ENCODE measurements around the gene IST1.

The IST1 gene

GRCh38 chr16:71882505-71883167, 12.7 kb upstream of the IST1 start:
- Histone ChIP-seq H3K36me3 (ENCODE audit: control insufficient read depth, insufficient read depth, low read length) (peaks cover 30% of the 10 kb centered on the region), H3K9me3 (ENCODE audit: control insufficient read depth, insufficient read depth, low read depth, low read length) (no peaks in the 10 kb centered on the region), H3K4me1 (ENCODE audit: control insufficient read depth, insufficient read depth, low read length) (peaks cover 25% of the 10 kb centered on the region), H3K9ac (ENCODE audit: low read length) (peak overlapping the region; percentile 6), H3K4me3 (ENCODE audit: low read depth, low read length) (peak overlapping the region; percentile 95), H3K27me3 (ENCODE audit: control insufficient read depth, insufficient read depth, low read length) (no peaks in the 10 kb centered on the region), H3K27ac (ENCODE audit: low read depth, low read length) (no peak overlapping the region)

GRCh38 chr16:71883168-71883848, 12.0 kb upstream of the IST1 start:
- H3K36me3 ChIP-seq (ENCODE audit: control insufficient read depth, insufficient read depth, low read length): peaks cover 30% of the 10 kb centered on the region
- H3K27ac ChIP-seq (ENCODE audit: low read depth, low read length): peak overlapping the region; percentile 95; the same call in 1 of the 2 replicates
- H3K9me3 ChIP-seq (ENCODE audit: control insufficient read depth, insufficient read depth, low read depth, low read length): no peaks in the 10 kb centered on the region
- H3K9ac ChIP-seq (ENCODE audit: low read length): peak overlapping the region; percentile 89
- no peaks in the 10 kb centered on the region for H3K27me3 ChIP-seq (ENCODE audit: control insufficient read depth, insufficient read depth, low read length)
- H3K4me3 ChIP-seq (ENCODE audit: low read depth, low read length): peak overlapping the region; percentile 95
- peaks cover 25% of the 10 kb centered on the region for H3K4me1 ChIP-seq (ENCODE audit: control insufficient read depth, insufficient read depth, low read length)

GRCh38 chr16:71883849-71884638, 11.3 kb upstream of the IST1 start, which contains the start of gene ZNF821:
TSS of gene ZNF821 (minus strand) at chr16:71884182. CDS start at chr16:71879946, 4,236 bp downstream.
- H3K4me1 ChIP-seq (ENCODE audit: control insufficient read depth, insufficient read depth, low read length): peaks cover 25% of the 10 kb centered on the region
- H3K9me3 ChIP-seq (ENCODE audit: control insufficient read depth, insufficient read depth, low read depth, low read length): no peaks in the 10 kb centered on the region
- peak within 1 kb of the TSS; percentile 95; the same call in 1 of the 2 replicates for H3K27ac ChIP-seq (ENCODE audit: low read depth, low read length)
- no peaks in the 10 kb centered on the region for H3K27me3 ChIP-seq (ENCODE audit: control insufficient read depth, insufficient read depth, low read length)
- peak within 1 kb of the TSS; percentile 89 for H3K9ac ChIP-seq (ENCODE audit: low read length)
- peaks cover 23% of the 10 kb centered on the region for H3K36me3 ChIP-seq (ENCODE audit: control insufficient read depth, insufficient read depth, low read length)
- peak within 1 kb of the TSS; percentile 95 for H3K4me3 ChIP-seq (ENCODE audit: low read depth, low read length)

- peaks cover 11% of the 10 kb centered on the region for H3K36me3 ChIP-seq (ENCODE audit: control insufficient read depth, insufficient read depth, low read length)
- no peak overlapping the region for H3K9ac ChIP-seq (ENCODE audit: low read length)
- peaks cover 25% of the 10 kb centered on the region for H3K4me1 ChIP-seq (ENCODE audit: control insufficient read depth, insufficient read depth, low read length)
- no peak overlapping the region for H3K4me3 ChIP-seq (ENCODE audit: low read depth, low read length)
- no peaks in the 10 kb centered on the region for H3K27me3 ChIP-seq (ENCODE audit: control insufficient read depth, insufficient read depth, low read length)
- no peaks in the 10 kb centered on the region for H3K9me3 ChIP-seq (ENCODE audit: control insufficient read depth, insufficient read depth, low read depth, low read length)
- H3K27ac ChIP-seq (ENCODE audit: low read depth, low read length): no peak overlapping the region
These were observed 10.1 kb upstream of the IST1 start for GRCh38 chr16:71885261-71885650.

GRCh38 chr16:71889147-71889546, 6.2 kb upstream of the IST1 start:
- H3K9ac ChIP-seq (ENCODE audit: low read length): no peak overlapping the region
- no peak overlapping the region for H3K27ac ChIP-seq (ENCODE audit: low read depth, low read length)
- H3K9me3 ChIP-seq (ENCODE audit: control insufficient read depth, insufficient read depth, low read depth, low read length): no peaks in the 10 kb centered on the region
- no peaks in the 10 kb centered on the region for H3K36me3 ChIP-seq (ENCODE audit: control insufficient read depth, insufficient read depth, low read length)
- no peaks in the 10 kb centered on the region for H3K27me3 ChIP-seq (ENCODE audit: control insufficient read depth, insufficient read depth, low read length)
- peaks cover 8% of the 10 kb centered on the region; the same call in 1 of the 2 replicates for H3K4me1 ChIP-seq (ENCODE audit: control insufficient read depth, insufficient read depth, low read length)
- H3K4me3 ChIP-seq (ENCODE audit: low read depth, low read length): no peak overlapping the region

- H3K36me3 ChIP-seq (ENCODE audit: control insufficient read depth, insufficient read depth, low read length): peaks cover 8% of the 10 kb centered on the region; the same call in 1 of the 2 replicates
- H3K9me3 ChIP-seq (ENCODE audit: control insufficient read depth, insufficient read depth, low read depth, low read length): no peaks in the 10 kb centered on the region
- no peak overlapping the region for H3K27ac ChIP-seq (ENCODE audit: low read depth, low read length)
- peak overlapping the region; percentile 94 for H3K9ac ChIP-seq (ENCODE audit: low read length)
- H3K4me3 ChIP-seq (ENCODE audit: low read depth, low read length): peak overlapping the region; percentile 84
- H3K27me3 ChIP-seq (ENCODE audit: control insufficient read depth, insufficient read depth, low read length): no peaks in the 10 kb centered on the region
- H3K4me1 ChIP-seq (ENCODE audit: control insufficient read depth, insufficient read depth, low read length): peaks cover 3% of the 10 kb centered on the region; the same call in 1 of the 2 replicates
These were observed 1.5 kb upstream of the IST1 start for GRCh38 chr16:71893888-71894228.

- H3K4me3 ChIP-seq (ENCODE audit: low read depth, low read length): peak overlapping the region; percentile 84
- H3K27ac ChIP-seq (ENCODE audit: low read depth, low read length): peak overlapping the region; percentile 82
- peaks cover 8% of the 10 kb centered on the region; the same call in 1 of the 2 replicates for H3K36me3 ChIP-seq (ENCODE audit: control insufficient read depth, insufficient read depth, low read length)
- peaks cover 3% of the 10 kb centered on the region; the same call in 1 of the 2 replicates for H3K4me1 ChIP-seq (ENCODE audit: control insufficient read depth, insufficient read depth, low read length)
- H3K9ac ChIP-seq (ENCODE audit: low read length): peak overlapping the region; percentile 94
- H3K9me3 ChIP-seq (ENCODE audit: control insufficient read depth, insufficient read depth, low read depth, low read length): no peaks in the 10 kb centered on the region
- H3K27me3 ChIP-seq (ENCODE audit: control insufficient read depth, insufficient read depth, low read length): no peaks in the 10 kb centered on the region
These were observed 956 bp upstream of the IST1 start for GRCh38 chr16:71894229-71894920.

- H3K4me1 ChIP-seq (ENCODE audit: control insufficient read depth, insufficient read depth, low read length): peaks cover 3% of the 10 kb centered on the region; the same call in 1 of the 2 replicates
- no peaks in the 10 kb centered on the region for H3K27me3 ChIP-seq (ENCODE audit: control insufficient read depth, insufficient read depth, low read length)
- H3K27ac ChIP-seq (ENCODE audit: low read depth, low read length): peak overlapping the region; percentile 82
- H3K9ac ChIP-seq (ENCODE audit: low read length): peak overlapping the region; percentile 94
- no peaks in the 10 kb centered on the region for H3K9me3 ChIP-seq (ENCODE audit: control insufficient read depth, insufficient read depth, low read depth, low read length)
- peaks cover 8% of the 10 kb centered on the region for H3K36me3 ChIP-seq (ENCODE audit: control insufficient read depth, insufficient read depth, low read length)
- peak overlapping the region; percentile 84 for H3K4me3 ChIP-seq (ENCODE audit: low read depth, low read length)
These were observed 491 bp downstream of the IST1 start for GRCh38 chr16:71895679-71896365.

- H3K36me3 ChIP-seq (ENCODE audit: control insufficient read depth, insufficient read depth, low read length): peaks cover 10% of the 10 kb centered on the region
- no peaks in the 10 kb centered on the region for H3K27me3 ChIP-seq (ENCODE audit: control insufficient read depth, insufficient read depth, low read length)
- H3K9ac ChIP-seq (ENCODE audit: low read length): no peak overlapping the region
- H3K4me3 ChIP-seq (ENCODE audit: low read depth, low read length): peak overlapping the region; percentile 84
- H3K4me1 ChIP-seq (ENCODE audit: control insufficient read depth, insufficient read depth, low read length): no peaks in the 10 kb centered on the region
- no peaks in the 10 kb centered on the region for H3K9me3 ChIP-seq (ENCODE audit: control insufficient read depth, insufficient read depth, low read depth, low read length)
- H3K27ac ChIP-seq (ENCODE audit: low read depth, low read length): no peak overlapping the region
These were observed 1.5 kb downstream of the IST1 start for GRCh38 chr16:71896764-71897368.

- no peak overlapping the region for H3K4me3 ChIP-seq (ENCODE audit: low read depth, low read length)
- H3K27me3 ChIP-seq (ENCODE audit: control insufficient read depth, insufficient read depth, low read length): no peaks in the 10 kb centered on the region
- H3K9ac ChIP-seq (ENCODE audit: low read length): no peak overlapping the region
- no peaks in the 10 kb centered on the region for H3K9me3 ChIP-seq (ENCODE audit: control insufficient read depth, insufficient read depth, low read depth, low read length)
- H3K27ac ChIP-seq (ENCODE audit: low read depth, low read length): no peak overlapping the region
- peaks cover 12% of the 10 kb centered on the region for H3K36me3 ChIP-seq (ENCODE audit: control insufficient read depth, insufficient read depth, low read length)
- H3K4me1 ChIP-seq (ENCODE audit: control insufficient read depth, insufficient read depth, low read length): no peaks in the 10 kb centered on the region
These were observed 3.8 kb downstream of the IST1 start for GRCh38 chr16:71899171-71899570.

All from HUES6 (cell line).